Breast epithelium (tissue), 3 donors: ENCODE measurements around the gene SLC6A3.

Source experiments
- POLR2A ChIP-seq: fragments of 450-650 bp; IDR thresholded peaks from one replicate; pipeline ENCODE4 v1.6.1; 2016; ENCODE audit warnings: antibody characterized with exemption, mild to moderate bottlenecking, moderate library complexity
- POLR2AphosphoS5 ChIP-seq, 3 donors: sonication (generic); formaldehyde crosslinking; IDR thresholded peaks; one replicate each; pipeline ENCODE4 v1.6.1; 2017; ENCODE audit warnings: antibody characterized with exemption in 3 of 3
- TF ChIP-seq, protein P1 (sequence below), 3 donors: fragments of 450-650 bp; IDR thresholded peaks; one replicate each; pipeline ENCODE4 v1.5.1; 2016 to 2017; ENCODE audit warnings: antibody characterized with exemption in 3 of 3, mild to moderate bottlenecking in 3 of 3, moderate library complexity in 3 of 3

DNA sequence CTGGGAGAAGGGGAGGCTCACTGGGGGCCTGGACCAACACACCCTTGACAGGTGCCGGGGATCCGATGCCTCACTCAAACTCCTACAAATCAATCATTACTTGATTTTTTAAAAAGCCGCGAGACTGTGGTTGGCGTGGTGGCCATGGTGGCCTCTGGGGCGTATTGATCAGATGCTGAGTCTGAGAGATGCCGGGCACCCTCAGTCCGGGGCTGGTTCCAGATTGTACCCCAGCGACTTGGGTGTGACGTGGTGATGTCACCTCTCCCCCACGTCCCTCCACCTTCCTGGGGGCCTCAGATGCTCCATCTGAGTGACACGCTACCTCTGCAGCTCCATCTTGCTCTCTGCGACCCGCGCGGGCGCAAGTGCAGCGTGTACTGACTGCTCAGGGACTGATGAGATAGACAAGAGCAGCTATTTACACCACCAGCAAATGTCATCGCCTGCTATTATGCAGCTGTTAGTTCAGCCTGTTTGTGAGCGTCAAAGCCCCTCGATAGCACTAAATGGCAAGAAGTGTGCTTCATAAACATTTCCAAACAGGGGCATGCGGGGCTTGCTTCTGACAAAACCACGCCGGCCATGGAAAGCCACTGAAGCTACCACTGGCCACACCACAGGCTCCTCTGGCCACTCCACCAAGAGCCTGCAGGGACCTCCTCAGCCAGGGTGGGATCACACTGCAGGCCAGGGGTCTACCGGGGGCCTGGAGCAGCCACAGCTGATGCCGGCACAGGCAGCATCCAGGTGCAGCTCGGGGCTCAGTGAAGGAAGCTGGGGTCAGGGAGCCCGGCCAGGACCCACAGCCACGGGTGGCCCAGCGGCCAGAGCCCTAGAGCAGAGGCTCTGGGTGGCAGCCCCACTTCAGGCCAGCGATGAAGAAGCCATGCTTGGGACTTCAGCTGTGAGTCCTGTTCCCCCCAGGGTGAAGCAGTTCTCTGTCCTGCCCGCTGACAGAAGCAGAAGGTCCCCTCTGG lies 50.1 kb downstream of the SLC6A3 start:
- TF ChIP-seq, protein P1, sequence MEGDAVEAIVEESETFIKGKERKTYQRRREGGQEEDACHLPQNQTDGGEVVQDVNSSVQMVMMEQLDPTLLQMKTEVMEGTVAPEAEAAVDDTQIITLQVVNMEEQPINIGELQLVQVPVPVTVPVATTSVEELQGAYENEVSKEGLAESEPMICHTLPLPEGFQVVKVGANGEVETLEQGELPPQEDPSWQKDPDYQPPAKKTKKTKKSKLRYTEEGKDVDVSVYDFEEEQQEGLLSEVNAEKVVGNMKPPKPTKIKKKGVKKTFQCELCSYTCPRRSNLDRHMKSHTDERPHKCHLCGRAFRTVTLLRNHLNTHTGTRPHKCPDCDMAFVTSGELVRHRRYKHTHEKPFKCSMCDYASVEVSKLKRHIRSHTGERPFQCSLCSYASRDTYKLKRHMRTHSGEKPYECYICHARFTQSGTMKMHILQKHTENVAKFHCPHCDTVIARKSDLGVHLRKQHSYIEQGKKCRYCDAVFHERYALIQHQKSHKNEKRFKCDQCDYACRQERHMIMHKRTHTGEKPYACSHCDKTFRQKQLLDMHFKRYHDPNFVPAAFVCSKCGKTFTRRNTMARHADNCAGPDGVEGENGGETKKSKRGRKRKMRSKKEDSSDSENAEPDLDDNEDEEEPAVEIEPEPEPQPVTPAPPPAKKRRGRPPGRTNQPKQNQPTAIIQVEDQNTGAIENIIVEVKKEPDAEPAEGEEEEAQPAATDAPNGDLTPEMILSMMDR (IDR thresholded peaks at IDR 0.05), result no peak
- no peak for TF ChIP-seq POLR2A
- no peak for TF ChIP-seq POLR2AphosphoS5 (IDR thresholded peaks at IDR 0.05)
